Fibroblast of pulmonary artery (primary cell): ENCODE results near the gene PRKG1.
A peak's percentile ranks its signal among the peaks of the same experiment; 100 is the strongest.

ENCODE experiments used
- DNase-seq: peaks from one replicate; pipeline ENCODE4 v3.0.0-alpha.2; 2010; ENCODE audit warnings: low read depth
- H3K4me3 ChIP-seq: replicated peaks from 2 replicates; pipeline ENCODE4 v1.5.1; 2011; ENCODE audit warnings: low read depth, mild to moderate bottlenecking, control low read depth, low read length, moderate library complexity
- TF ChIP-seq, protein P1 (sequence below): IDR thresholded peaks from 2 replicates; pipeline ENCODE4 v1.5.1; 2011; ENCODE audit warnings: mild to moderate bottlenecking, control low read depth, low read length, inconsistent platforms; ENCODE audit errors: missing control alignments

PRKG1 gene

GRCh38 chr10:51507476-51507875 is 433.2 kb downstream of the PRKG1 start:
- H3K4me3 ChIP-seq: no peak overlapping the region
- TF ChIP-seq, protein P1, sequence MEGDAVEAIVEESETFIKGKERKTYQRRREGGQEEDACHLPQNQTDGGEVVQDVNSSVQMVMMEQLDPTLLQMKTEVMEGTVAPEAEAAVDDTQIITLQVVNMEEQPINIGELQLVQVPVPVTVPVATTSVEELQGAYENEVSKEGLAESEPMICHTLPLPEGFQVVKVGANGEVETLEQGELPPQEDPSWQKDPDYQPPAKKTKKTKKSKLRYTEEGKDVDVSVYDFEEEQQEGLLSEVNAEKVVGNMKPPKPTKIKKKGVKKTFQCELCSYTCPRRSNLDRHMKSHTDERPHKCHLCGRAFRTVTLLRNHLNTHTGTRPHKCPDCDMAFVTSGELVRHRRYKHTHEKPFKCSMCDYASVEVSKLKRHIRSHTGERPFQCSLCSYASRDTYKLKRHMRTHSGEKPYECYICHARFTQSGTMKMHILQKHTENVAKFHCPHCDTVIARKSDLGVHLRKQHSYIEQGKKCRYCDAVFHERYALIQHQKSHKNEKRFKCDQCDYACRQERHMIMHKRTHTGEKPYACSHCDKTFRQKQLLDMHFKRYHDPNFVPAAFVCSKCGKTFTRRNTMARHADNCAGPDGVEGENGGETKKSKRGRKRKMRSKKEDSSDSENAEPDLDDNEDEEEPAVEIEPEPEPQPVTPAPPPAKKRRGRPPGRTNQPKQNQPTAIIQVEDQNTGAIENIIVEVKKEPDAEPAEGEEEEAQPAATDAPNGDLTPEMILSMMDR: no peak
- no peak for DNase-seq

GRCh38 chr10:51508156-51508555 is 433.9 kb downstream of the PRKG1 start:
- no peak for DNase-seq
- no peak overlapping the region for H3K4me3 ChIP-seq
- TF ChIP-seq, protein P1: no peak

DNA sequence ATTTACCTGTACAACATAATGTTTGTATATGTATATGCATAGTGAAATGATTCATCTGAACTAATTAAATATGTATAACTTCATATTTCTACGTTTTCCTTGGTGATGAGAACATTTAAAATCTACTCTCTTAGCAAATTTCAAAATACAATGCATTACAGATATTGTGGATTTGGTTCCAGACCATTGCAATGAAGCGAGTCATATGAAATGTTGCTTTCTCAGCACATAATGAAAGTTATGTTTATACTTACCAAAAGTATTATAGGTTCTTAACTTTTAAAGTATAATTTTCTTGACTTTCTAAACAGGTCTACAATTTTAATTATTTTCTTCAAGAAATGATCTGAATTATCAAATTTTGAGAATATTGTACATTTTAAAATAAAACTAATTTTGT is 435.9 kb downstream of the PRKG1 start:
- DNase-seq: peak; percentile 26
- TF ChIP-seq, protein P1: no peak
- H3K4me3 ChIP-seq: no peak overlapping the region

GRCh38 chr10:51521605-51522004 is 447.3 kb downstream of the PRKG1 start:
- no peak overlapping the region for H3K4me3 ChIP-seq
- TF ChIP-seq, protein P1: no peak
- no peak for DNase-seq

DNA sequence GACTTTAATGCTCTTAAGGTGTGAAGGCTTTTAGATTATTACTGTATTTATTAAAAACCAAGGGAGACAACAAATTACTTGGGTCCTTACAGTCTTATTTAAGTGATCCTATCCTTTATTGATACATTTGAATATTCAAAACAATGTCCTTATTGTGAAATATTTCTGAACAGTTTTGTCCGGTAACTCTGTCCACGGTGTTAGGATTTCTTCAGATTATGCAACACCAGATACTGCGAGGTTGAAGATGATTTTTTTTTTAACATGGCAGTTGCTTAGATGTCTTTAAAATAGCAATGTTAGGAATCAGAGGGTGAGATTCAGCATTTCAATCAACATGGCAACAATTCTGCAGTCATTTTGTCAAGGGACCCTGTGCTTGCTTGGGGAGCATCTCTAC is 448.6 kb downstream of the PRKG1 start:
- TF ChIP-seq, protein P1: no peak
- DNase-seq: no peak
- H3K4me3 ChIP-seq: no peak overlapping the region

DNA sequence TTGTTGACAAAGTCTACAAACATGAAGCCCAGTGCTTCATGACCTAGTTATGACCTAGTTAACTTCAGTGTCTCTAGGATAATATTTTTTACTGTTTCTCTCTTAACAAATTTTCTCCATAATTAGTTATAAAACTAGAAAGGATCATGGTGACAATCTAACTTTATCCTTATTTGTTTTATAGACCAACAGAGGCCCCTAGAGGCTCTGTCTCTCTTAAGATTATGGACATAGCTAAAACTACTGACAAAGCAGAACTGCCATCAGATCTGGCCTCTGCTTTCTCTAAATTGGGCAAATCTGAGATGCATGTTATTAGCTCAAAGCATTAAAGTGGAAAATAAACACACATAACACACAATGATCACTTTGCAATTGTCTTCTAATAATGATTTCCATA is 449.2 kb downstream of the PRKG1 start:
- DNase-seq: no peak
- TF ChIP-seq, protein P1: no peak
- no peak overlapping the region for H3K4me3 ChIP-seq

GRCh38 chr10:51524041-51524440 is 449.8 kb downstream of the PRKG1 start:
- H3K4me3 ChIP-seq: no peak overlapping the region
- DNase-seq: peak; percentile 49
- TF ChIP-seq, protein P1: no peak
